Gastroesophageal sphincter (tissue), 4 donors: Measurements from ENCODE around the gene IMMP1L. TPM values are rescaled to one million over a fixed set of nuclear protein-coding genes. Genes with fewer than 3 reads are reported as not detected.

Experiments
- ATAC-seq: fragments of 150-250 bp; one replicate; pipeline ENCODE4 v1.9.1; 2016; ENCODE audit warnings: mild to moderate bottlenecking, moderate library complexity
- H3K27ac ChIP-seq, 4 donors: fragments of 200-600 bp; sonication (generic) in 3 of 4; 1 replicate in 3 of 4; 2 replicates in 1 of 4; pipeline ENCODE4 v1.5.1; 2016 to 2019
- H3K27me3 ChIP-seq: fragments of 200-600 bp; sonication (generic); one replicate; pipeline ENCODE4 v1.5.1; 2019
- H3K36me3 ChIP-seq, 2 donors: fragments of 200-600 bp; sonication (generic); one replicate each; pipeline ENCODE4 v1.5.1; 2019; ENCODE audit warnings: control low read depth in 1 of 2
- H3K4me1 ChIP-seq, 3 donors: fragments of 200-600 bp; sonication (generic); 1 replicate in 2 of 3; 2 replicates in 1 of 3; pipeline ENCODE4 v1.5.1; 2016 to 2019; ENCODE audit warnings: control low read depth in 2 of 3
- H3K4me3 ChIP-seq, 2 donors: fragments of 200-600 bp; sonication (generic); one replicate each; pipeline ENCODE4 v1.5.1; 2019; ENCODE audit warnings: mild to moderate bottlenecking in 1 of 2, moderate library complexity in 1 of 2
- H3K9me3 ChIP-seq, 3 donors: fragments of 200-600 bp; sonication (generic); one replicate each; pipeline ENCODE4 v1.5.1; 2017 to 2019; ENCODE audit warnings: control low read depth in 2 of 3
- EP300 ChIP-seq: sonication (generic); formaldehyde crosslinking; IDR thresholded peaks from one replicate; pipeline ENCODE4 v1.6.1; 2017; ENCODE audit warnings: antibody characterized with exemption, mild to moderate bottlenecking
- POLR2A ChIP-seq, 2 donors: fragments of 450-650 bp; IDR thresholded peaks; one replicate each; pipeline ENCODE4 v1.6.1; 2017; ENCODE audit warnings: antibody characterized with exemption in 2 of 2, mild to moderate bottlenecking in 2 of 2, moderate library complexity in 1 of 2
- POLR2AphosphoS5 ChIP-seq: sonication (generic); formaldehyde crosslinking; IDR thresholded peaks from one replicate; pipeline ENCODE4 v1.6.1; 2017; ENCODE audit warnings: antibody characterized with exemption
- WGBS, 2 donors: methylation state at CpG; one replicate each; pipeline ENCODE4 v1.1.5; 2018; ENCODE audit warnings: low coverage in 1 of 2; 5-methylcytosine and 5-hydroxymethylcytosine counted together
- total RNA-seq, 4 donors: library from RNA; depleted of rRNA; stranded (reverse); fragments of >200 nt; gene quantifications; one replicate each; pipeline ENCODE4 v1.1.0, GENCODE V29; 2016
- TF ChIP-seq, protein P1 (sequence below), 4 experiments: fragments of 200-600 bp in 2 of 4; fragments of 450-650 bp in 2 of 4; sonication (generic) in 1 of 4; IDR thresholded peaks; one replicate each; pipeline ENCODE4 v1.5.1; 2017 to 2019; ENCODE audit warnings: antibody characterized with exemption in 4 of 4, mild to moderate bottlenecking in 2 of 4, moderate library complexity in 2 of 4

IMMP1L gene
- total RNA-seq, 4 donors from 2014 or later: 3.9 to 38.6 (median 21.2) TPM

DNA sequence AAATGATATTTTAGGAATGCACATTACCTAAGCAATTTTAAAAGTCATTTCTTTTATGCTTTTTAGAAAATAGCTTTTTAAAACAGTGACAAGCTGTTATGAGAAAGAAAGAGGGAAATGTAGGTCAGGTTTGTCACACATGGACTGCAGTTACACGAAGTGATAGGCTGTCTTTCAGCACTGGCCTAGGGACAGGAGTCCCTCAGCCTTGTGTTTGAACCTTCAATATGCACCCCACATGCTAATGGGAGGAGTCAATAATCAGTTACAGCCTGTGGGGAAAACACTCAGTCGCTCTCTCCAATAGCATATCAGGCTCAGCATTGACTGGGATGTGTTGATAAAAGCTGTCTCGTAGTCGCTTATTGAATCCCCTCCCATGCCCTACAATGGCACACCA, 94.0 kb downstream of the IMMP1L start:
- no peak for ATAC-seq
- TF ChIP-seq EP300: no peak
- TF ChIP-seq POLR2AphosphoS5: no peak
- no peak for TF ChIP-seq POLR2A (IDR thresholded peaks at IDR 0.05)
- TF ChIP-seq, protein P1, sequence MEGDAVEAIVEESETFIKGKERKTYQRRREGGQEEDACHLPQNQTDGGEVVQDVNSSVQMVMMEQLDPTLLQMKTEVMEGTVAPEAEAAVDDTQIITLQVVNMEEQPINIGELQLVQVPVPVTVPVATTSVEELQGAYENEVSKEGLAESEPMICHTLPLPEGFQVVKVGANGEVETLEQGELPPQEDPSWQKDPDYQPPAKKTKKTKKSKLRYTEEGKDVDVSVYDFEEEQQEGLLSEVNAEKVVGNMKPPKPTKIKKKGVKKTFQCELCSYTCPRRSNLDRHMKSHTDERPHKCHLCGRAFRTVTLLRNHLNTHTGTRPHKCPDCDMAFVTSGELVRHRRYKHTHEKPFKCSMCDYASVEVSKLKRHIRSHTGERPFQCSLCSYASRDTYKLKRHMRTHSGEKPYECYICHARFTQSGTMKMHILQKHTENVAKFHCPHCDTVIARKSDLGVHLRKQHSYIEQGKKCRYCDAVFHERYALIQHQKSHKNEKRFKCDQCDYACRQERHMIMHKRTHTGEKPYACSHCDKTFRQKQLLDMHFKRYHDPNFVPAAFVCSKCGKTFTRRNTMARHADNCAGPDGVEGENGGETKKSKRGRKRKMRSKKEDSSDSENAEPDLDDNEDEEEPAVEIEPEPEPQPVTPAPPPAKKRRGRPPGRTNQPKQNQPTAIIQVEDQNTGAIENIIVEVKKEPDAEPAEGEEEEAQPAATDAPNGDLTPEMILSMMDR (IDR thresholded peaks at IDR 0.05): no peak
- peaks cover 0 to 8% (median 0%) of the 10 kb centered on the region in 3 donors for H3K4me1 ChIP-seq
- no peaks in the 10 kb centered on the region for H3K36me3 ChIP-seq
- no peak overlapping the region for H3K27ac ChIP-seq
- H3K27me3 ChIP-seq: no peaks in the 10 kb centered on the region
- 65 to 85% methylated on average over 3 to 4 of the region's 4 CpGs for WGBS, 2 donors
- H3K4me3 ChIP-seq: no peak overlapping the region
- H3K9me3 ChIP-seq: peaks cover 0 to 4% (median 0%) of the 10 kb centered on the region in 3 donors

DNA sequence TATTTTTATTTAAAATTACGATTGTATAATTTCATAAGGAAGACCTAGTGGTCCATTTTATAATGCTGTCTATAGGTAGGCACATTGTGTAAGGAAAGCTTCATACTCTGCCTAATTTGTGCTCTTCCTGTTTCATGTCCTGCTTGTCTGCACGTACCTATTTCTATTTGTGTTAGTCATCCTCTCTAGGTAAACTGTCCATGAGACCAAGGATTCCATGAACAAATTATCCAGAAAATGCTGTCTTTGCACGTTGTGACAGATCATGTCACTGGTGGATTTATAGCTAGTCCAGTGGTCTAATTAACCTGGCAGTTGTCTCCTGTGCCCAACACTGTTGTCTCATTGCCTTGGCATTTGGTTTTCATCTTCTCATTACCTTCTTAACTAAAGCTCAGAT, 95.1 kb downstream of the IMMP1L start:
- no peaks in the 10 kb centered on the region for H3K36me3 ChIP-seq
- no peak overlapping the region for H3K27ac ChIP-seq
- no peaks in the 10 kb centered on the region for H3K27me3 ChIP-seq
- no peak for ATAC-seq
- TF ChIP-seq POLR2A (IDR thresholded peaks at IDR 0.05) (no peak), EP300 (no peak), POLR2AphosphoS5 (no peak)
- TF ChIP-seq, protein P1 (IDR thresholded peaks at IDR 0.05): no peak
- no peak overlapping the region for H3K4me3 ChIP-seq
- 72 to 84% methylated on average over 3 of the region's 3 CpGs for WGBS, 2 donors
- peaks cover 0 to 8% (median 0%) of the 10 kb centered on the region in 3 donors for H3K4me1 ChIP-seq
- peaks cover 0 to 4% (median 0%) of the 10 kb centered on the region in 3 donors for H3K9me3 ChIP-seq

DNA sequence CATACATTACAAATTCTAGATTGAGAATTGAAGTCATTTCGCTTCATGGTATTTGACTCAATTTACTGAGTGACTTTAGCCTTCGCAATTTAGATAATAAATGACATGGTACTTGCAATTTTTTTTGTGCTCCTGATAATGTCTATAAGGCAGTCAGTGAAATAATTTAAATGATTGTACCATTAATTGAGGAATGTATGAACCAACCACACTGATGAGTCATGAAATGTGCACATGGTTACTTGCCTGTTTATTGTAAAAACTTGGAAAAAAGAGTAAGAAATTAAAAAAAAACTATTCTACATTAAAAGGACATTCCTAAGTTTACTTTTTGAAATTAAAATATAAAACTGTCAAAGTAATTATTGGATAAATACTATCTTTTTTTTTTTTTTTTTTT, 96.5 kb downstream of the IMMP1L start:
- TF ChIP-seq, protein P1 (IDR thresholded peaks at IDR 0.05): no peak
- TF ChIP-seq POLR2AphosphoS5 (no peak), POLR2A (IDR thresholded peaks at IDR 0.05) (no peak), EP300 (no peak)
- Histone ChIP-seq H3K27me3 (no peaks in the 10 kb centered on the region), H3K36me3 (peaks cover 0 to 3% of the 10 kb centered on the region in 2 donors), H3K4me1 (peaks cover 0 to 8% (median 0%) of the 10 kb centered on the region in 3 donors), H3K9me3 (peaks cover 0 to 4% (median 0%) of the 10 kb centered on the region in 3 donors), H3K4me3 (no peak overlapping the region), H3K27ac (no peak overlapping the region)
- WGBS, 2 donors: 86 to 93% methylated on average over 2 of the region's 2 CpGs
- no peak for ATAC-seq

DNA sequence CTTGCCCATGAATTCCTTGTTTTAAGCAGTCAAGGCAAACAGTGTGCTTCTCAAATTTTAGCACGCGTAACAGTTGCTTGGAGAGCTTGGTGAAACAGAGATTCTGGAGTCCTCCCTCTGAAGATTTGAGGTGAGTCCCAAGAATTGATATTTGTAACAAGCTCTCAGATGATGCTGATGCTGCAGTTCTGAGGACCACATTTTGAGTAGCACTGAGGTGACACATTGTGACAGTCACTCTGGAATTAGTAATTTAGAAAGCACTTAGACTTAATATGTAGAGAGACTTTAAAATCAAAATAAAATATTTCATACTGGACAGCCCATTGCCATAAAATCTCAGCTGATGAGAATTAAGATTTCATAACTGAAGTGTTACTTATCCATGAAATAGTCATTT, 101.2 kb downstream of the IMMP1L start:
- peaks cover 0 to 4% of the 10 kb centered on the region in 2 donors for H3K36me3 ChIP-seq
- peaks cover 0 to 4% (median 0%) of the 10 kb centered on the region in 3 donors for H3K9me3 ChIP-seq
- H3K4me3 ChIP-seq: no peak overlapping the region
- H3K27me3 ChIP-seq: no peaks in the 10 kb centered on the region
- H3K4me1 ChIP-seq: no peaks in the 10 kb centered on the region
- WGBS, 2 donors: 94% methylated on average over 2 of the region's 2 CpGs; no CpG with 5 or more reads in 1 of the 2 donors
- no peak for ATAC-seq
- H3K27ac ChIP-seq: no peak overlapping the region
- TF ChIP-seq, protein P1 (IDR thresholded peaks at IDR 0.05): no peak
- TF ChIP-seq POLR2AphosphoS5 (no peak), EP300 (no peak), POLR2A (IDR thresholded peaks at IDR 0.05) (no peak)

DNA sequence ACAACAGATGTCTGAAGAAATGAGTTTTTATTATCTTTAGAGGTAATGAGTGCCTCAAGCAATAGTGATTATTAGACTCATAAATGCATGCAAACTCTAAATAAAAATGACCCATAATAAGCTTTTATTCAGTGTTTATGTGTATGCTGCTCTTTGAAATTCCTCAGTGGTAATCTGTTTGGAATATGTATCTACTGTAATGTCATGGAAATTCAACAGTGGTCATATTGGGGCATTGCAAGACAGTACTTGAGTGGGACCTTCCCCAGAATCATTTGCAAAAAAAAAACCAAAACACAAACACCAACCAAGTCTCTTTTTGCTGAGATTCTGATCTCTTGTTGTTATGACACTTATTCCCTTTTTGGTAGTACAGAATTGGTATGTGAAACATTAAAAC, 104.8 kb downstream of the IMMP1L start:
- H3K4me3 ChIP-seq: no peak overlapping the region
- TF ChIP-seq EP300: no peak
- no peaks in the 10 kb centered on the region for H3K27me3 ChIP-seq
- no peak overlapping the region for H3K27ac ChIP-seq
- H3K9me3 ChIP-seq: peaks cover 0 to 3% (median 0%) of the 10 kb centered on the region in 3 donors
- H3K4me1 ChIP-seq: no peaks in the 10 kb centered on the region
- no peak for ATAC-seq
- H3K36me3 ChIP-seq: peaks cover 0 to 12% of the 10 kb centered on the region in 2 donors
